22Rv1 (cell line): ENCODE results near the gene HAGH.

Experiments
- H3K27ac ChIP-seq: fragments of 450-650 bp; 2 replicates; pipeline ENCODE4 v1.5.1; 2017
- CTCF ChIP-seq: fragments of 450-650 bp; IDR thresholded peaks from 2 replicates; pipeline ENCODE4 v1.5.1; 2017; ENCODE audit warnings: mild to moderate bottlenecking
- ZFX ChIP-seq: fragments of 450-650 bp; IDR thresholded peaks from 2 replicates; pipeline ENCODE4 v1.6.1; 2017; ENCODE audit warnings: antibody characterized with exemption, borderline replicate concordance

HAGH gene

DNA sequence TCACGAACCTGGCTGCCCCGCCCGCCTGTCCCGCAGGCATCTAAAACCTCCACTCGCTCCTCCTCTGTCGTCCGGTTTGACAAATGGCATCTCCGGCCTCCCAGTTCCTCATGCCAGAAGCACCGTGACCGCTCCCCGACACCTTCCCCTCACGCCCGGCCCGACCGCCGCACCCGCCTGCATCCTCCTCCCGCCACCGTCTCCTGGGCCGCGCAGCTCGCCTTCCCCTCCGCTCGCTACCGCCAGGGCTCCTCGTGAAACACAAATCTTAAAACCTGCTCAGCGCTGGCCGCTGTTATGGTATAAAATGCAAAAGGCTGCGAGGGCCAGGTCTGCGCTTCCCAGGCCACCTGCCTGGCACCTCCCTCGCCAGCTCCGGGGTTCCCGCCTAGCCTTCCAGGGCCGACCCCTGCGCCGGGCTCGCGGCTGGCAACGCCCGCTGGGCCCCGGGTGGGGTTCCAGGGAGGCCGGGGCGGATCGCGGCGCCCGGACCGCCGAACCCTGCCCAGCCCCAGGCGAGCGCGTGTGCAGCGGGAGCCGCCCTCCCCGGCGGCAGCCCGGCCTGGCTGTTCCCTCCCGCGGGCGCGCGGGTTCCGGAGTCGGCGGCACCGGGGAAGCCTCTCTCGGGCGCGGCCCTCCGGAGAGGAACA, 44.7 kb downstream of the HAGH start:
- peak overlapping the region; percentile 93 for H3K27ac ChIP-seq
- TF ChIP-seq CTCF (no peak), ZFX (no peak)

GRCh38 chr16:1781254-1781653, 45.4 kb downstream of the HAGH start:
- peak overlapping the region; percentile 93 for H3K27ac ChIP-seq

GRCh38 chr16:1780677-1781072, 46.0 kb downstream of the HAGH start:
- peak overlapping the region; percentile 93 for H3K27ac ChIP-seq
- TF ChIP-seq CTCF (no peak), ZFX (no peak)

More at GRCh38 chr16:1781254-1781653, 45.4 kb downstream of the HAGH start:
- TF ChIP-seq ZFX (no peak), CTCF (no peak)

- peak overlapping the region; percentile 93 for H3K27ac ChIP-seq
- TF ChIP-seq CTCF (no peak), ZFX (no peak)
Observed at GRCh38 chr16:1779741-1780676, 46.6 kb downstream of the HAGH start.

GRCh38 chr16:1779234-1779701, 47.4 kb downstream of the HAGH start:
- no peak for TF ChIP-seq CTCF
- no peak for TF ChIP-seq ZFX
- H3K27ac ChIP-seq: peak overlapping the region; percentile 93

DNA sequence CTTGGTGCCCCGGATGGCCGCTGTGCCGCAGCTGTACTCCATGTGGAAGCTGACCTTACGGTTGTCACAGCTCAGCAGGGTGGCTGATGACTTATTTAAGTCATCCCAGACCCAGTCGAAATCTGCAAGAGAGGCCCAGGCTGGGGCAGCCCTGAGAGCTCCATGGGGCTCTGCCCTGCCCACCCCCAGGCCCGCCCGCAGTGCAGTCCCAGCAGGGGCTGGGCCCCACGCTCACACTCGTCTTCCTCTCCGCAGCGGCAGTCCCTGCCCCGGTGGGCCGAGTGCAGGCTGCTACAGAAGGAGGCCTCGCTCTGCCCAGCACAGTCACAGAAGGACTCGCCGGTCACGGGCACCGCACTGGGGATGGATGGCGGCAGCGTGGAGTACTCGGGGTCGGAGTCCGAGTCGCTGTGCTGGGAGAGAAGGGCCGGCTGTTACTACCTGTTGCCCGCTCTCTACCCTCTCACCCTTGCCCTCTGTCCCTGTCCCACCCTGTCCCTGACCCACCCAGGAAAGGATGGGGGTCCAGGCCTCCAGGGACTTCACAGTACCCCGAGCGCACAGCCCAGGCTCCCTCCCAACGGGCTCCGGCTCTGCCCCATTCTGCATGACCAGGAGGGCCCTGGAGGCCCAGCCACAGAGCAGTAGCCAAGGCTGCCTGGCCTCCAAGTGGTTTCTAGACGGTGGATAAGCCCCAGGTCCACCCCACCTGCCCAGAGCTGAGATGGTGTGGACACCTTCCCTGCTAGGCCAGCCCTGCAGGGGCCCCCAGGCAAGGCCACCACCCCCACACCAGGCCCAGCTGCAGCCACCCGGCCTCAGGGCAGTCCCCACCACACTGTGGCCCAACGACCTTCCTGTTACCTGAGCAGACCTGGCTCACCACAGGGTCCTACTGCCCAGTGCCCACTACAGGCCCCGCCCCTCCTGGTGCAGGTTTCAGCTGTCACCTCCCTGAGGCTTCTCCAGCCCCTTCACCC, 48.1 kb downstream of the HAGH start:
- H3K27ac ChIP-seq: peak overlapping the region; percentile 93
- TF ChIP-seq CTCF (no peak), ZFX (no peak)
